ENCODE data around the gene GPR84. TPM values are rescaled to one million over a fixed set of nuclear protein-coding genes. Genes with fewer than 3 reads are reported as not detected.

The GPR84 gene
- total RNA-seq (2014; rRNA removed; shearing (Covaris generic)), result not detected in 2 replicates

GRCh38 chr12:54364413-54364812 is at the start of gene GPR84:
GPR84 (minus strand) TSS chr12:54364486; CDS start chr12:54363851, 635 bp downstream.
- DNase-seq (ENCODE audit: low spot score), result no peak

- DNase-seq (ENCODE audit: low spot score), result peak; percentile 64
Observed at GRCh38 chr12:54413284-54414190, 49.3 kb upstream of the GPR84 start.

- DNase-seq (ENCODE audit: low spot score), result no peak
Observed at GRCh38 chr12:54412786-54413185, 48.5 kb upstream of the GPR84 start.

- no peak for DNase-seq (ENCODE audit: low spot score)
Observed at GRCh38 chr12:54412348-54412747, 48.1 kb upstream of the GPR84 start.

- peak; percentile 97 for DNase-seq (ENCODE audit: low spot score)
Observed at GRCh38 chr12:54411391-54412241, 47.3 kb upstream of the GPR84 start.

GRCh38 chr12:54409267-54409666 is 45.0 kb upstream of the GPR84 start:
- no peak for DNase-seq (ENCODE audit: low spot score)

GRCh38 chr12:54407183-54407905 is 43.1 kb upstream of the GPR84 start:
- DNase-seq (ENCODE audit: low spot score), result no peak

- no peak for DNase-seq (ENCODE audit: low spot score)
Observed at GRCh38 chr12:54405573-54405972, 41.3 kb upstream of the GPR84 start.

- DNase-seq (ENCODE audit: low spot score), result no peak
Observed at GRCh38 chr12:54405106-54405505, 40.8 kb upstream of the GPR84 start.

GRCh38 chr12:54404061-54405004 is 40.0 kb upstream of the GPR84 start:
- no peak for DNase-seq (ENCODE audit: low spot score)

- DNase-seq (ENCODE audit: low spot score), result no peak
Observed at GRCh38 chr12:54401119-54401518, 36.8 kb upstream of the GPR84 start.

- DNase-seq (ENCODE audit: low spot score), result peak; percentile 79
Observed at GRCh38 chr12:54398995-54399793, 34.9 kb upstream of the GPR84 start.

- no peak for DNase-seq (ENCODE audit: low spot score)
Observed at GRCh38 chr12:54398218-54398617, 33.9 kb upstream of the GPR84 start.

GRCh38 chr12:54397157-54397556 is 32.9 kb upstream of the GPR84 start:
- no peak for DNase-seq (ENCODE audit: low spot score)

- DNase-seq (ENCODE audit: low spot score), result no peak
Observed at GRCh38 chr12:54395545-54395944, 31.3 kb upstream of the GPR84 start.

GRCh38 chr12:54394986-54395385 is 30.7 kb upstream of the GPR84 start:
- no peak for DNase-seq (ENCODE audit: low spot score)

GRCh38 chr12:54394281-54394719 is 30.0 kb upstream of the GPR84 start:
- peak; percentile 42 for DNase-seq (ENCODE audit: low spot score)

GRCh38 chr12:54393743-54394142 is 29.5 kb upstream of the GPR84 start:
- no peak for DNase-seq (ENCODE audit: low spot score)

GRCh38 chr12:54393207-54393609 is 28.9 kb upstream of the GPR84 start:
- DNase-seq (ENCODE audit: low spot score), result no peak
